ENCODE data around the gene NHS.

DNA sequence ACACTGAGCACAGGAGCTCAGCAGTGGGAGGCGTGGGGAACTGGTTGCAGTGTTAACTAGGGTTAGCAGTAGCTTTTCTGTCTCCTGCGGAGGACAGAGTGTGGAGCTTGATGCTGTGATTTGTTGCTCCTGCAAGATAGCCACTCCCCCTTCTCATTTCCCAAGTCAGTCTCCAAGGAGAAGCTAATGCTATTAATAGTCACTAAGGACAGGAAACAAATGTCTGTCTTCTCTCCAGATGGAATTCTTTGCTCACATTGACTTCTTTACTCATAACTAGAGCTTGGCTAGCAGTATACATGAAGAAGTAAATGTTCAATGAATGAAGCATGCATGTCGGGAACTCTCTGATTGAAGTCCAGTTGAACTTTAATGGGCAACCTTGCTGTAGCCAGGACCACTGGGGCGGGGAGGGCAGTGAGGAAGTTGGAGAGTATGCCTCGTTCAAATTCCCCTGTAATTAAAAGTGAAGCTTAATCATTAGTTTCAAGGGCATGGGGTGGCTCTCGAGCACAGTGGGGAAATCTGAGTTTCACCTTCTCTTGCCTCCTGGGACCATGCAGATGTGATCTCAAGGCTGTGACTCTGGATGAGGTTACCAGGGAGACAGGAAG lies 205.6 kb downstream of the NHS start:
- TF ChIP-seq, protein P1, sequence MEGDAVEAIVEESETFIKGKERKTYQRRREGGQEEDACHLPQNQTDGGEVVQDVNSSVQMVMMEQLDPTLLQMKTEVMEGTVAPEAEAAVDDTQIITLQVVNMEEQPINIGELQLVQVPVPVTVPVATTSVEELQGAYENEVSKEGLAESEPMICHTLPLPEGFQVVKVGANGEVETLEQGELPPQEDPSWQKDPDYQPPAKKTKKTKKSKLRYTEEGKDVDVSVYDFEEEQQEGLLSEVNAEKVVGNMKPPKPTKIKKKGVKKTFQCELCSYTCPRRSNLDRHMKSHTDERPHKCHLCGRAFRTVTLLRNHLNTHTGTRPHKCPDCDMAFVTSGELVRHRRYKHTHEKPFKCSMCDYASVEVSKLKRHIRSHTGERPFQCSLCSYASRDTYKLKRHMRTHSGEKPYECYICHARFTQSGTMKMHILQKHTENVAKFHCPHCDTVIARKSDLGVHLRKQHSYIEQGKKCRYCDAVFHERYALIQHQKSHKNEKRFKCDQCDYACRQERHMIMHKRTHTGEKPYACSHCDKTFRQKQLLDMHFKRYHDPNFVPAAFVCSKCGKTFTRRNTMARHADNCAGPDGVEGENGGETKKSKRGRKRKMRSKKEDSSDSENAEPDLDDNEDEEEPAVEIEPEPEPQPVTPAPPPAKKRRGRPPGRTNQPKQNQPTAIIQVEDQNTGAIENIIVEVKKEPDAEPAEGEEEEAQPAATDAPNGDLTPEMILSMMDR (IDR thresholded peaks at IDR 0.05; ENCODE audit: low read depth, low read length, poor library complexity, severe bottlenecking), result no peak
- TF ChIP-seq EZH2phosphoT487 (IDR thresholded peaks at IDR 0.05; ENCODE audit: borderline replicate concordance, low read length), result no peak

Measured in DOHH2 (cell line).